Activated CD8-positive, alpha-beta memory T cell treated with anti-CD3 and anti-CD28 coated beads, Interleukin-2, amount 50 U/mL, for 1 hour (primary cell): ENCODE measurements around the gene CELF4.

Experiments used
- DNase-seq: peaks from one replicate; pipeline ENCODE4 v3.0.0-alpha.2; 2020; ENCODE audit errors: extremely low read depth

CELF4 gene

GRCh38 chr18:37524498-37525261 is 40.9 kb downstream of the CELF4 start:
- no peak for DNase-seq

GRCh38 chr18:37524139-37524497 is 41.5 kb downstream of the CELF4 start:
- DNase-seq, result no peak

DNA sequence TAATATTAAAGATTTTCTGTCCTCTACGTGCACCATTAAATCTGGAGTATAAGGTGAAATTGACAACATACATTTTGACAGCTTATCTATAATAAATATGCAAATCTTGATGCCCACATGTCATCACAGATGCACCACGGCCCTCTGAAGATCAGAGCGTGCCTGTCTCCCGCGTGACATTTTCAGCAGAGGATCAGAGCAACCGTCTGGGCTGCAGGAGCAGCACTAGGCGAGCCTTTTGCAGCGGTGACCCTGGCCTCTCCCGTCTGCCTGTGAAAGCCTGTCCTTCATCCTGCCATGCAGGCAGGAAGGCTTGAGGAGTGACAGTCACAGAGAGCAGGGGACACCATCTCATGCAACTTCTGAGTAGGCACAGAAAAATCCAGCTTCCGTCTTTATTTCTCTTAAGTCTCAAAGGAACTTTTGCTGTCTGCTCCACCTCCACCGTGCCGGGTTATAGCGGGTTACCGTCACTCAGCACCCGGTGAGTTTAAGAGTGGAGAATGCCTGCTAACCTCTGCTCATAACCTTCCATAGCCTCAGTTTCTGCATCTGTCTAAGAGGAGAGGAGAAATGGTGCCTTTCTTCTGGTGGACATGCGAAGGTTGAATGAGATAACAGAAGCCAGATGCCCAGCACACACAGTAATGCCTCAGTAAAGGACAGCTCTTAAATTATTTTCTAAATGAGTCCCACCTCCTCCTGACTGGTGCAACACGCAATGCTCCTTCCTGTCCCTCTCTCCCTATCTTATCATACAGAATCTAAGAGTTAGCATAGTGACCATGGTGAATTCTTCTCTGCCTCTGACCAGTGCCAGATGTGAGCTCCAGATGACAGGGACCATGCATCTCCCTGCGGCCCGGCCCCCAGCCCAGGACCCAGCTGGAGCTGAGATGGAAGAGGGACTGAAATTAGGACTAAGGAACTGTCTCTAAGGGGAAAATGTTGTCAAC is 43.8 kb downstream of the CELF4 start:
- DNase-seq, result no peak

GRCh38 chr18:37520508-37520907 is 45.1 kb downstream of the CELF4 start:
- no peak for DNase-seq

DNA sequence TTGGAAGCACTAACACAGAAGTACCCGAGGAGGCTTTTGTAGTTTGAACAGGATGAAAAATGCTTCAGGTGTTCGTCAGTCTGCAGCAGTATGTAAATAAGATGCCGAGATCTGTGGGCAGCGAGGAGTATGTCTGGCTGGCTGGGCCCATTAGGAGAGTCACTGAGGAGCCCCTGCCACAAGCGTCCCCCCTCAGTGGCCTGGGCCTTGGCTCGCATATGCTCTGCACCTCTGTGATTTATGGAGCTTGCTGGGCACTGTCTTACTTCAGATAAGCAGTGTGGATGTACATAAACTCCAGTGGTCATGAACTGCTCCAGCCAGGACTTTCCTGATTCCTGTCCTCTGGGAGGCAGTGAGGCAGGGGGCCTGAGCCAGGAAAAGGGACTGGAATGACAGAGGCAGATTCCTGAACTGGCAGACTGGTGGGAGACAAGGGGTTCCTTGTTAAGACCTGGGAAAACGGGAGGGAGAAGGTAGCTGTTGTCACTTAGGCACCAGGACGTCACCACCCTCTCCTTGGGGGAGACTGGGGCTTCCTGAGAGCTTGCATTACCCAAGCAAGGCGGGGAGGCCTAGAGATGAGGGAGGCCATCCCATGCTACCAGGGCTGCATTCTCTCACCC is 46.0 kb downstream of the CELF4 start:
- no peak for DNase-seq

GRCh38 chr18:37516361-37516853 is 49.2 kb downstream of the CELF4 start:
- no peak for DNase-seq

DNA sequence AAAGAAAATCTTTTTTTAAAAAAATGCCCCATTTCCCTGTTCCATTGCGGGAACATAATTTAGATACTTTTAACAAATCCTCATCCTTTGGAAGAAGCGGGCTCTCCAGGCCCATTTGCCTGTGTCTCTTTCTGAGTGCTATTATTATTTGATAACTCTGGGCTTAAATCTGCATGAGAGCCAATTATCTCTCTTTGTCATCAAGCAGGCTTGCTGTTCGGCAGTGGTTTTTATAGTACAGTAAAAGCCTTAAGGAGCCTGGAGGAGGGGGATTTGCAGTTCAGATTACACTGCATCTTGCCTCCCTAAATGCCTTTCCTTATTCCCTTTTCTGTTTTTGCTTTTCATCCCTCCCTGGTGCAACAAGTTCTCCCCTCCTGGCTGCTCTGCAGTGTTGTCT is 50.6 kb downstream of the CELF4 start:
- DNase-seq, result no peak

- no peak for DNase-seq
Measured at GRCh38 chr18:37512400-37512799, 53.2 kb downstream of the CELF4 start.

- no peak for DNase-seq
Measured at GRCh38 chr18:37511721-37512298, 53.8 kb downstream of the CELF4 start.

GRCh38 chr18:37509600-37509999 is 56.0 kb downstream of the CELF4 start:
- DNase-seq, result no peak

GRCh38 chr18:37508207-37508606 is 57.4 kb downstream of the CELF4 start:
- no peak for DNase-seq

DNA sequence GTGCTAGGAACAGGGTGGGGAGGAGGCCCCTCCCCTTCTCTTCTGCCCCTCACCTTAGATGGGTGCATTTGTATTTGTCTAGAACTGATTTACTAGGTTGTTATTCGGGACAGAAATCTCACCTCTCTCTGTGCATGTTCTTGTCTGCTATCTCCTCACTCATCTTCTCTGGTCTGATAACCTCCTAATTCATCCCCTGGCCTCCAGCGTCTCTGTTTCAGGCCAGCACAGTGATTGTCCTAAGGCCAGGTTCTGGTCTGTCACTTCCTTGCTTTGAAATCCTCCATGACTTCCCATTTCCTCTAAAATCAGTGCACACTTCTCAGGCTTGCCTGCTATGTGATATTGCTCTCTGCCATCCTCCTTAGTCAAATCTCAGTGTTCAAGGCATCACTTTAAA is 58.4 kb downstream of the CELF4 start:
- no peak for DNase-seq

DNA sequence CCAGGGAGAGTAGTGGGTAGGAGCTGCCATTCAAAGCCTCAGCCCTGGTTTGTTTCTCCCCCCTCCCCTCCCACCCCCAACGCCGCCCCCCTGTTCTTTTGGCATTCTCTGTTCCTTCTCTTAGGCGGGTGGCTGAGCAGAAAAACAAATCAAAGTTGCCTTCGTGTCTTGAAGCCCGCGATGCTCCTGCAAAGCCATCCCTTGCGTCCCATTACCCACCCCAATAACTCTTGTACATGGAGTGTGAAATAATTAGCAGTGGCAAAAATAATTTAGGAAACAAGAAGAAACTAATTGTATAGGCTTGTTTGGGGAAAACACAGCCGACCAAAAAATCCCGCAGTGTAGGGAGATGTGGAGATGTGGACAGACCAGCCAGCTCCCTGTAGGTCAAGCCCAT is 59.6 kb downstream of the CELF4 start:
- no peak for DNase-seq

- no peak for DNase-seq
Measured at GRCh38 chr18:37505321-37505720, 60.3 kb downstream of the CELF4 start.

DNA sequence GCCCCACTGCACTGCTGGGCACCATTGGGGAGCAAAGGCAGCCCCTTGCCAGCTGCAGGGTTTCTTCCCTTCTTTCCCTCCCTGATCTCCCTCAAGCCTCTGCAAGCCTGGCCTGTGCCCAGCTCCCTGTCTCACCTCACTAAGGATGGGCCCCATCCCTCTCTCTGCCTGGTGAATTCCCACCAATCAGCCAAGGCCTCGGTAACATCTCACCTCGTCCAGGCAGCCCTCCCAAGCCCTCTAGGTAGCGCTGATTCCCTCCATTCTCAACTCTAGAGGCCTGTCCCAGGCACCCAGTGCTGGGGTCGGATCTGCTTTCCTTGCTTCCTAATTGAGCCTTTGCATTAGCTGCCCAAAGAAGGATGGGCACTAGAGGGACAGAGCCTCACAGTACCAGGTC is 63.0 kb downstream of the CELF4 start:
- DNase-seq, result no peak

DNA sequence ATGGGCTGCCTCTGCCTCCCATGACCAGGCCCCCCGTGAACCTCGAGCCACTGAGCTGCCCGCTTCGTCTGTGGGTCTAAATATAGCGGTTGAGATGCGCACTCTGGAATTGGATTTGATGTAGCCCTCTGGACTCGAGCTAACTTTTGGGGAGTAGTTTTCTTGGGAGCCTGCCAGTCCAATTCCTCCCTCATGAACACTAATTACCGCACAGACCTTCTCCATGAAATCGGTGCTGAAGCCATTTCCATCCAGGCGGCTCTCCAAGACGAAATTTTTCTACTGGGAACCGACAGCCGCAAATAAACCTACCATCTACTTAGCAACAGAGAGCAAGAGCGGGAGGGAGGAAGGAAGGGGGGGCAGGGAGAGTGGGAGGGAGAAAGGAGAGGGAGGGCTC is 63.6 kb downstream of the CELF4 start:
- DNase-seq, result no peak

DNA sequence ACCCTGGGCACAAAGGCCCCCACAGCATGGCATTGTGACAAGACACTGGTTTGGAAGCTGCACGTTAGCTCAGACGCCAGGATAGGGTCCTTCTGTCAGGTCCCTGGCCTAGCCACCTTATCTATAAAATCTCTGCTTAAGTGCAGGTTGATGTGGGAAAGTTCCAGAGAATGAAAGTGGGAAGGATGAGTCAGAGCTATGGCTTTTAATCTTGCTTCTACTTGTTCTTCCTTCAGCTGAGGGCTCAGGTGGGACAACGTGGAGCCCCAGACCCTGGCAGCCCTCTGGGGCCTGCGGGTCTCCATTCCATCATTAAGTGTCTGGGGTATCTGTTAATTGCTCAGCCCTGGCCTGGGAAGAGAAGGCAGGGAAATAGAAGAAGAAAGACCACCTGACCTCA is 64.5 kb downstream of the CELF4 start:
- DNase-seq, result no peak

DNA sequence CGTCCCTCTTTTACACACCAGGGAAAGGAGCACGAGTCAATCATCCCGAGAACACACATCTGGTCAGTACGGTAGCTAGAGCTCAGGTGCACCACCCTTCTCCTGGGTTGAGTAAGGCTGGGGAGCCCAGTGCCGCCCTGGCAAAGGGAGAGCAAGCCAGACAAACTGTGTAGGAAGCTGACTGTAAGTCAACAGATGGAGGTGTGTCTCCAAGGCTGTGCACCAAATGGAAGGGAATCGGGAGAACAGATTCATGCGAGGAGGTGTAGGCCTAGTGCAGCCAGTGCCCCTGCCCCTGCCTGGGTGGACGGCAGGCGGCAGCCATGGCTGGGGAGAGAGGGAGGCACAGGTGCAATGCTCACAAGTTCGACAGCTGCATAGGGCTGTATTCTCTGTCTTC is 65.7 kb downstream of the CELF4 start:
- DNase-seq, result no peak

DNA sequence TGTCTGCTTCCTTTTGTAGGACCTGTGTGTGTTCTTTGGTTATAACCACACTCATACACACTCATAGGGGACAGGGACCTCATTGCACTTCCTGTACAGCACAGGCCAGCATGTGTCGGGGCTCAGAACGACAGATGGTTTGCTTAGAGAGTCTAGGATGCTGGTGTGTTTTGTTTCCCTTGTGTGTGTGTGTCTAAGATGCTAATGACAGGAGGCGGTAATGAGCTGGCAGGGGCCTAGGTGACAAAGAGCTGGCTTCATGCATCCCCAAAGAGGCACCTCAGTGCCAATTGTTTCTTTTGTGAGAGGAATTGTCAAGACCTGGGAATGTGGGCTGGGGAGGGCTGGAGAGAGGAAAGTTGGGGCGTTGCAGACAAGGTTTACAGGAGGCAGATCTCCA is 66.6 kb downstream of the CELF4 start:
- DNase-seq, result no peak

GRCh38 chr18:37497853-37498518 is 67.6 kb downstream of the CELF4 start:
- no peak for DNase-seq

DNA sequence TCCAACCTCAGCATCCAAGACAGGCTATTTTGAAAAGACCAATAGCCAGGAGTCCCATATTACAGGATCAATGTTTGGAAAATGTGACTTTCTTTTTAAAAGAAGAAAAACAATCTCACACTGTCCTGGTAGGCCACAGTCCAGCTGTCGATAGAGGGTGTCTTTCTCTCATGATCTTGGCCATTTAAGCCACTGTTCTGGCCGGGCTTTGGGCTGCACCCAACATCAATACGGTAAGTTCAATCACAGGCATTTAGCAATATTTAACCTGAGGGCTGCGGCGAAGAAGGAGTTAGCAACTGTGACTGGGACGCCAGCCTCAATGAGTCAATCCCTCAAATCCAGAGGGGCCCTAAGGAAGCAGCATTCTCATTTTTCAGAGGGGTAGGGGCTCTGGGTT is 69.0 kb downstream of the CELF4 start:
- no peak for DNase-seq

DNA sequence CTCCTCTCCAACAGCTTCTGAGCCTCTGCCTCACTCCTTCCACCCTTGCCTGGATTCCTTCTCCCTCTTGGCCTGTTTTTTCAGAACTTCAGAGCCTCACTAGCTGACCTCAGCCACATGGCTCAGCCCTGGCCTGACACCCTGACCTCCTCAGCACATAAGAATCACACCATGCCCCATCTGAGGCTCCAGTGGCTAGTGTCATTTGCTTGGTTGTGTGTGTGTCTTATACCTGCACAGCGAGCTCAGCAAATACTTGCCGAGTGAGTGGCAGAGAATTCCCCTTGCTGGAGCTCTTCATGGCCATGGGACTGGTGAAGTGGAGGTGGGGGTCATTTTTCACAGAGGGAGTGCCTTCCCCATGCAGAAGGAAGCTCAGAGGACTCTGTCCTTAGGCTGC is 70.2 kb downstream of the CELF4 start:
- no peak for DNase-seq
